CD14-positive monocyte (primary cell): ENCODE measurements around the gene KCNN4. TPM values are rescaled to one million over a fixed set of nuclear protein-coding genes. Genes with fewer than 3 reads are reported as not detected.

Experiments used
- DNase-seq, 3 donors: peaks; one replicate each; pipeline ENCODE4 v3.0.0-alpha.2; 2011 to 2022
- H2AFZ ChIP-seq: 2 replicates; pipeline ENCODE4 v1.6.0; 2012; ENCODE audit warnings: mild to moderate bottlenecking, low read depth, low read length, inconsistent platforms; ENCODE audit not compliant: insufficient read depth, poor library complexity, severe bottlenecking
- H3K27ac ChIP-seq, 2 donors: 1 replicate in 1 of 2; 2 replicates in 1 of 2; pipeline ENCODE4 v1.5.1; 2012 to 2013; ENCODE audit warnings: low read length in 2 of 2, control low read depth in 1 of 2, inconsistent platforms in 1 of 2, low read depth in 1 of 2, mild to moderate bottlenecking in 1 of 2
- H3K27me3 ChIP-seq, 2 donors: one replicate each; pipeline versions ENCODE4 v1.6.0 to v1.6.1; 2011 to 2013; ENCODE audit warnings: low read length in 2 of 2; ENCODE audit not compliant: control insufficient read depth in 2 of 2, insufficient read depth in 2 of 2
- H3K36me3 ChIP-seq, 2 donors: replicated peaks in 1 of 2; 1 replicate in 1 of 2; 2 replicates in 1 of 2; pipeline versions ENCODE4 v1.5.1 to v1.6.1; 2012 to 2013; ENCODE audit warnings: low read length in 2 of 2, control low read depth in 1 of 2, inconsistent platforms in 1 of 2, mild to moderate bottlenecking in 1 of 2; ENCODE audit not compliant: insufficient read depth in 2 of 2, control insufficient read depth in 1 of 2
- H3K4me1 ChIP-seq, 2 donors: 1 replicate in 1 of 2; 2 replicates in 1 of 2; pipeline versions ENCODE4 v1.5.1 to v1.6.1; 2012 to 2013; ENCODE audit warnings: low read length in 2 of 2, control low read depth in 1 of 2, inconsistent platforms in 1 of 2, mild to moderate bottlenecking in 1 of 2, moderate library complexity in 1 of 2; ENCODE audit not compliant: insufficient read depth in 2 of 2, control insufficient read depth in 1 of 2
- H3K4me2 ChIP-seq: replicated peaks from 2 replicates; pipeline ENCODE3; 2012; ENCODE audit warnings: low read length, moderate library complexity, mild to moderate bottlenecking; ENCODE audit not compliant: poor library complexity, severe bottlenecking; ENCODE audit errors: extremely low read depth
- H3K4me3 ChIP-seq, 3 experiments: fragments of 200-600 bp in 1 of 3; sonication (generic) in 1 of 3; replicated peaks in 1 of 3; 1 replicate in 2 of 3; 2 replicates in 1 of 3; pipeline ENCODE4 v1.5.1; 2011 to 2013; ENCODE audit warnings: low read length in 3 of 3, mild to moderate bottlenecking in 3 of 3, control low read depth in 2 of 3, low read depth in 2 of 3, inconsistent platforms in 1 of 3, moderate library complexity in 1 of 3
- H3K79me2 ChIP-seq: 2 replicates; pipeline ENCODE4 v1.6.0; 2012; ENCODE audit warnings: mild to moderate bottlenecking, control low read depth, inconsistent platforms, low read length, moderate library complexity; ENCODE audit not compliant: insufficient read depth
- H3K9ac ChIP-seq: 2 replicates; pipeline ENCODE4 v1.6.0; 2017; ENCODE audit warnings: low read length, mild to moderate bottlenecking; ENCODE audit not compliant: insufficient read depth, poor library complexity, severe bottlenecking
- H3K9me3 ChIP-seq, 2 donors: replicated peaks in 1 of 2; 1 replicate in 1 of 2; 2 replicates in 1 of 2; pipeline versions ENCODE4 v1.5.1 to v1.6.1; 2012 to 2013; ENCODE audit warnings: low read length in 2 of 2, control low read depth in 1 of 2; ENCODE audit not compliant: control insufficient read depth in 1 of 2, insufficient read depth in 1 of 2
- H4K20me1 ChIP-seq: 2 replicates; pipeline ENCODE4 v1.6.0; 2012; ENCODE audit warnings: mild to moderate bottlenecking, low read length, control low read depth, moderate library complexity; ENCODE audit not compliant: insufficient read depth
- H3K27ac Mint-ChIP-seq, 7 donors: one replicate each; pipeline ENCODE4 v1.8.0; 2020; ENCODE audit warnings: mild to moderate bottlenecking in 7 of 7, mixed read lengths in 7 of 7, moderate library complexity in 6 of 7, inconsistent platforms in 2 of 7
- H3K27me3 Mint-ChIP-seq, 3 donors: one replicate each; pipeline ENCODE4 v1.8.0; 2021 to 2022; ENCODE audit warnings: low read depth in 3 of 3, mild to moderate bottlenecking in 3 of 3, mixed read lengths in 3 of 3, moderate library complexity in 3 of 3, inconsistent platforms in 1 of 3
- H3K36me3 Mint-ChIP-seq, 2 donors: one replicate each; pipeline ENCODE4 v1.8.0; 2020; ENCODE audit warnings: mixed read lengths in 2 of 2, inconsistent platforms in 1 of 2, mild to moderate bottlenecking in 1 of 2
- H3K4me1 Mint-ChIP-seq: one replicate; pipeline ENCODE4 v1.8.0; 2020; ENCODE audit warnings: mild to moderate bottlenecking, mixed read lengths
- H3K4me3 Mint-ChIP-seq, 2 donors: one replicate each; pipeline ENCODE4 v1.8.0; 2020; ENCODE audit warnings: mild to moderate bottlenecking in 2 of 2, mixed read lengths in 2 of 2, moderate library complexity in 1 of 2
- H3K9me3 Mint-ChIP-seq, 7 donors: one replicate each; pipeline ENCODE4 v1.8.0; 2020 to 2022; ENCODE audit warnings: mixed read lengths in 7 of 7, mild to moderate bottlenecking in 6 of 7, moderate library complexity in 6 of 7, inconsistent platforms in 2 of 7
- WGBS: methylation state at CpG from one replicate; pipeline ENCODE4 v1.1.5; 2013; ENCODE audit warnings: missing lambda C conversion rate; ENCODE audit not compliant: insufficient coverage; 5-methylcytosine and 5-hydroxymethylcytosine counted together
- intact Hi-C, 2 donors: fragments of 100-400 bp; cut with micrococcal nuclease; formaldehyde crosslinking; loops; one replicate each; pipeline versions ENCODE4 v1.15.0 to v1.15.1; 2023
- polyA plus RNA-seq, 3 donors: library from polyadenylated mRNA; depleted of rRNA in 1 of 3; unstranded in 2 of 3; stranded (reverse) in 1 of 3; fragments of 300-500 nt in 2 of 3; fragments of >200 nt in 1 of 3; fragmentation: Illumina TruSeq in 2 of 3; gene quantifications; 1 replicate in 2 of 3; 2 replicates in 1 of 3; pipeline ENCODE4 v1.2.3, GENCODE V29; 2012 to 2021
- TF ChIP-seq, protein P1 (sequence below): fragments of 200-600 bp; IDR thresholded peaks from one replicate; pipeline ENCODE4 v1.8.0; 2022; ENCODE audit warnings: antibody characterized with exemption, mild to moderate bottlenecking

KCNN4 gene
- polyA plus RNA-seq, 3 donors, result 12.9 to 70.4 (median 17.1) TPM

DNA sequence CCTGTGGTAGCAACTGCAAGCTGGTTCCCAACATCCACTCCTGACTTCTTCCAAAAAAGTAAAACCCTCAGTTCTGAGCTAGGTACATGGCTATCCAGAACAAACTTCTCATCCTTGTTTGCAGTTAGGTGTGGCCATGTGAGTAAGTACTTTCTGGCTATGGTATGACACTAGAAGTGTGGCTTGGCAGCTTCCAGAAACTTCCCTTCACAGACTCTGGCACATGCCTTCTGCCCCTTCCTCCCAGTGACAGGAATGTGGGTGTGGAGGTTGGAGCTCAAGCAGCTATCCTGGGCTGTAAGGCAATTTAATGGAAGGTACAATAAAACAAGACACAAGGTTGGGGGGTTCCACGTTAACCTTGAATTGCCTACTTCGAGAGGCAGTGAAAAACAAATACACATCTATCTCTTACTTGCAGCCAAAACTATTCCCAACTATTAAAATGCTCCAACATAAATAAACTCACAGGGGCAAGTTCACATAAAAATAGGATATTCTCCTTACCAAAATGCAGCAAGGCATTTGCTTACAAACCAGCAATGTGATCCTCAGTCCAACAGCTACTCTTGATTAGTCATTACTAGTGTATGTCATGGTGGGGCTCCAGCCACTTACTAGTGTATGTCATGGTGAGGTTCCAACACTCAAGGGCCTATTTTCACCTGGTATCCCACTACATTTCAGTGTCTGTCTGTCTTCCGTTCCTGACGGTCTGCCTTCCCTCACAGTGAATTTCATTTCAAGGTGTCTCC is 29.1 kb downstream of the KCNN4 start:
- H3K4me3 Mint-ChIP-seq, result no peak overlapping the region
- Histone ChIP-seq H2AFZ (no peak overlapping the region), H3K79me2 (peaks cover 72% of the 10 kb centered on the region), H3K4me1 (peaks cover 31 to 36% of the 10 kb centered on the region in 2 donors), H3K4me2 (no peak overlapping the region), H3K9me3 (no peaks in the 10 kb centered on the region), H4K20me1 (peaks cover 24% of the 10 kb centered on the region), H3K27ac (peak overlapping the region in 1 of 2 donors; percentile 45), H3K4me3 (no peak overlapping the region), H3K9ac (no peak overlapping the region), H3K27me3 (no peaks in the 10 kb centered on the region), H3K36me3 (peaks cover 49 to 56% of the 10 kb centered on the region in 2 donors)
- peaks cover 0 to 2% (median 0%) of the 10 kb centered on the region in 3 donors for H3K27me3 Mint-ChIP-seq
- peak overlapping the region in 3 of 7 donors; percentile 41 to 60 (median 43) for H3K27ac Mint-ChIP-seq
- DNase-seq, result peak in 1 of 3 donors; percentile 33
- TF ChIP-seq, protein P1, sequence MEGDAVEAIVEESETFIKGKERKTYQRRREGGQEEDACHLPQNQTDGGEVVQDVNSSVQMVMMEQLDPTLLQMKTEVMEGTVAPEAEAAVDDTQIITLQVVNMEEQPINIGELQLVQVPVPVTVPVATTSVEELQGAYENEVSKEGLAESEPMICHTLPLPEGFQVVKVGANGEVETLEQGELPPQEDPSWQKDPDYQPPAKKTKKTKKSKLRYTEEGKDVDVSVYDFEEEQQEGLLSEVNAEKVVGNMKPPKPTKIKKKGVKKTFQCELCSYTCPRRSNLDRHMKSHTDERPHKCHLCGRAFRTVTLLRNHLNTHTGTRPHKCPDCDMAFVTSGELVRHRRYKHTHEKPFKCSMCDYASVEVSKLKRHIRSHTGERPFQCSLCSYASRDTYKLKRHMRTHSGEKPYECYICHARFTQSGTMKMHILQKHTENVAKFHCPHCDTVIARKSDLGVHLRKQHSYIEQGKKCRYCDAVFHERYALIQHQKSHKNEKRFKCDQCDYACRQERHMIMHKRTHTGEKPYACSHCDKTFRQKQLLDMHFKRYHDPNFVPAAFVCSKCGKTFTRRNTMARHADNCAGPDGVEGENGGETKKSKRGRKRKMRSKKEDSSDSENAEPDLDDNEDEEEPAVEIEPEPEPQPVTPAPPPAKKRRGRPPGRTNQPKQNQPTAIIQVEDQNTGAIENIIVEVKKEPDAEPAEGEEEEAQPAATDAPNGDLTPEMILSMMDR, result no peak
- no CpG with 5 or more reads among the region's 4 CpGs for WGBS
- peaks cover 49 to 57% of the 10 kb centered on the region in 2 donors for H3K36me3 Mint-ChIP-seq
- intact Hi-C loops, result no loop called here
- H3K4me1 Mint-ChIP-seq, result peaks cover 41% of the 10 kb centered on the region
- H3K9me3 Mint-ChIP-seq, result peaks cover 0 to 2% (median 0%) of the 10 kb centered on the region in 7 donors

DNA sequence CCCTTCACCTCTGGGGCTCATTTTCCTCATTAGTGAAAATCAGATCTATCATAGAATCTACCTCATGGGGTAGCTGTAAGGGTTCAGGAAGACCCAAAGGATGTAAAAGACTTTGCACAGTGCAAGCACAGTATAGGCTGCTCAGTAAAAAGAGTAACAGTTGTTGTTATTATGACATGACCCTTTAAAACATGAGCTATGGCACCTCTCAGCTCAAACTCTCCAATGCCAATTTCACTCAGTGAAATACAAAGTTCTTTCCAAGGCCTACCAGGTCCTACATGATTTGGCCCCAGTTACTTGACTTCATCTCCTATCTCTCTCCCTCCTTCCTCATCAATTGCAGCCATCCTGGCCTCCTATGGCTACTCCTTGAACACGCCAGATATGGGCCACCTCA is 30.9 kb downstream of the KCNN4 start:
- H3K4me1 ChIP-seq, result peaks cover 20 to 27% of the 10 kb centered on the region in 2 donors
- H3K9ac ChIP-seq, result no peak overlapping the region
- Mint-ChIP-seq H3K27me3 (peaks cover 0 to 2% (median 0%) of the 10 kb centered on the region in 3 donors), H3K4me1 (peaks cover 33% of the 10 kb centered on the region), H3K36me3 (peaks cover 55 to 66% of the 10 kb centered on the region in 2 donors), H3K27ac (peak overlapping the region in 1 of 7 donors; percentile 16), H3K4me3 (no peak overlapping the region), H3K9me3 (peaks cover 0 to 2% (median 0%) of the 10 kb centered on the region in 7 donors)
- TF ChIP-seq, protein P1, result no peak
- H4K20me1 ChIP-seq, result peaks cover 24% of the 10 kb centered on the region
- H3K9me3 ChIP-seq, result no peaks in the 10 kb centered on the region
- no peak overlapping the region for H2AFZ ChIP-seq
- H3K36me3 ChIP-seq, result peaks cover 56 to 68% of the 10 kb centered on the region in 2 donors
- DNase-seq, result no peak
- H3K4me2 ChIP-seq, result no peak overlapping the region
- no peak overlapping the region for H3K4me3 ChIP-seq
- WGBS, result 88% methylated on average over 1 of the region's 1 CpG
- no peaks in the 10 kb centered on the region for H3K27me3 ChIP-seq
- intact Hi-C loops, result no loop called here
- peak overlapping the region in 1 of 2 donors; percentile 3 for H3K27ac ChIP-seq
- H3K79me2 ChIP-seq, result peaks cover 57% of the 10 kb centered on the region
